Measurements from ENCODE around the gene RNF13.

The RNF13 gene

DNA sequence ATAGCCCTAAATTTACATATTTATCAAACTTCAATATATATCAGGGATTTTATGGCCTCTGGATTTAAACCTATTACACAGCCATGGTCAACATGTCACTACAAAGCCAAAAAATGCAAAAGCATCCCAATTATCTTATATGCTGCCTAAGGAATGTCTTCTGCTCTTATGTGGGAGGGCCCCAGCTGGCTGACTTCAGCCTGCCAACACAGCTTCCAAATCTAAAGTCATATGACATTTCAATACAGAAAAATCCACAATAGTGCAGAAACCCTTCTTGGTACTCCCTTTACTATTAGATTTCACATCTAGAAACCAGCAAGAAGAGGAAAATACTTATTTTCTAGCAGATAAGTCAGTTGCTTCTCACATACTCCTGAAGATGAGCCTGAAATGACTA is 151.3 kb downstream of the RNF13 start:
- TF ChIP-seq POLR2AphosphoS5 (IDR thresholded peaks at IDR 0.05; ENCODE audit: low read depth, low read length) (no peak), FOXP2 (optimal IDR thresholded peaks at IDR 0.05; ENCODE audit: borderline replicate concordance, extremely low read depth, extremely low read length, insufficient read depth) (no peak)
- TF ChIP-seq, protein P1, sequence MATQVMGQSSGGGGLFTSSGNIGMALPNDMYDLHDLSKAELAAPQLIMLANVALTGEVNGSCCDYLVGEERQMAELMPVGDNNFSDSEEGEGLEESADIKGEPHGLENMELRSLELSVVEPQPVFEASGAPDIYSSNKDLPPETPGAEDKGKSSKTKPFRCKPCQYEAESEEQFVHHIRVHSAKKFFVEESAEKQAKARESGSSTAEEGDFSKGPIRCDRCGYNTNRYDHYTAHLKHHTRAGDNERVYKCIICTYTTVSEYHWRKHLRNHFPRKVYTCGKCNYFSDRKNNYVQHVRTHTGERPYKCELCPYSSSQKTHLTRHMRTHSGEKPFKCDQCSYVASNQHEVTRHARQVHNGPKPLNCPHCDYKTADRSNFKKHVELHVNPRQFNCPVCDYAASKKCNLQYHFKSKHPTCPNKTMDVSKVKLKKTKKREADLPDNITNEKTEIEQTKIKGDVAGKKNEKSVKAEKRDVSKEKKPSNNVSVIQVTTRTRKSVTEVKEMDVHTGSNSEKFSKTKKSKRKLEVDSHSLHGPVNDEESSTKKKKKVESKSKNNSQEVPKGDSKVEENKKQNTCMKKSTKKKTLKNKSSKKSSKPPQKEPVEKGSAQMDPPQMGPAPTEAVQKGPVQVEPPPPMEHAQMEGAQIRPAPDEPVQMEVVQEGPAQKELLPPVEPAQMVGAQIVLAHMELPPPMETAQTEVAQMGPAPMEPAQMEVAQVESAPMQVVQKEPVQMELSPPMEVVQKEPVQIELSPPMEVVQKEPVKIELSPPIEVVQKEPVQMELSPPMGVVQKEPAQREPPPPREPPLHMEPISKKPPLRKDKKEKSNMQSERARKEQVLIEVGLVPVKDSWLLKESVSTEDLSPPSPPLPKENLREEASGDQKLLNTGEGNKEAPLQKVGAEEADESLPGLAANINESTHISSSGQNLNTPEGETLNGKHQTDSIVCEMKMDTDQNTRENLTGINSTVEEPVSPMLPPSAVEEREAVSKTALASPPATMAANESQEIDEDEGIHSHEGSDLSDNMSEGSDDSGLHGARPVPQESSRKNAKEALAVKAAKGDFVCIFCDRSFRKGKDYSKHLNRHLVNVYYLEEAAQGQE (IDR thresholded peaks at IDR 0.05; ENCODE audit: insufficient read depth in 1 of 2, low read depth in 2 of 2, low read length in 2 of 2) = no peak

DNA sequence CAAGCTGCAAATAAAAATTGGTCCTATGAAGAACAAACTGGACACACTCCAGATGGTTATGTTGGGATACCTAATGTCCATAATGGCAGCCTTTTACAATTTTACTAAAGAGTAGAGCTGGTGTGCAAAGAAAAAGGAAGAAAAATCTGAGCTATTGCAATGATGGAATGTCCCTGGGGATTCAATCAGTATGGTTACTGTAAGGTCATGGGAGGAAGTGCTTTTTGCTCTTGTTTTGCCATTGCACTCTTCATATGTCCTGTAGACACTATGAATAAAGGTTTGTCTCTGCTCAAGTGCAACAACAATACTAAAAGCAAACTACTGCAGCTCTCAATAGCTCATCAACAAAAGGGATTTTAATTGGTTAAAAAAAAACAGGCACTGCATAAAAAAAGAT is 152.3 kb downstream of the RNF13 start:
- TF ChIP-seq SIN3A (IDR thresholded peaks at IDR 0.05; ENCODE audit: borderline replicate concordance, insufficient read depth, low read length) = no peak
- TF ChIP-seq, protein P1 (IDR thresholded peaks at IDR 0.05; ENCODE audit: insufficient read depth in 1 of 2, low read depth in 2 of 2, low read length in 2 of 2) = no peak
- TF ChIP-seq POLR2AphosphoS5 (IDR thresholded peaks at IDR 0.05; ENCODE audit: low read depth, low read length) = no peak
- no peak for TF ChIP-seq FOXP2 (optimal IDR thresholded peaks at IDR 0.05; ENCODE audit: borderline replicate concordance, extremely low read depth, extremely low read length, insufficient read depth)
- TF ChIP-seq TAF1 (IDR thresholded peaks at IDR 0.05; ENCODE audit: borderline replicate concordance, insufficient read depth, low read length) = no peak

DNA sequence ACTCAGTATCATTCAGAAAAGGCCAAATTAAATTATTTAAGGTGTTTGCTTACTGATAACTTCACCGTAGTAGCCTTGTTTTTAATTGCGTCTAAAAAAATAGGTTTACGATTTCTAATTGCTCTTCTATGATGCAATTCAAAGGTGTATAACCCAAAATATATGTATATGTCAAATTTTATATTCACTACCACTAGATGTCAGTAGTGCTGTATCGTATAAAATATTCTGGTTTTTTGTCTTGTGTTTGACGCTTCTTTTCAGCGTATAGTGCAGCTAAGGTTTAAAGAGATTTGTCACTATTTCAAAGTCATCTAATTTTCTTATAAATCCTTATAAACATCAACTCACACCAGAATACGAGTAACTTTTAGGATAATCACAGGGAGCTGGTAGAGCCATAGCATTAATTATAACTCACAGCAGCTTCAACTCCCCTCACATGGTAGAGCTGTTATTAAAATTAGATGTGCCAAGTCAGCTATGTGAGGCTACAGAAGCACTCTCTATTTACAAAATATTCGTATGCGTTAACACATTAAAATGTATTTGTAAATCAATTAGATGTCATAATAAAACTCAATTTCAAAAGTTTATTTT is 154.2 kb downstream of the RNF13 start:
- TF ChIP-seq POLR2AphosphoS5 (IDR thresholded peaks at IDR 0.05; ENCODE audit: low read depth, low read length) (no peak), FOXP2 (optimal IDR thresholded peaks at IDR 0.05; ENCODE audit: borderline replicate concordance, extremely low read depth, extremely low read length, insufficient read depth) (no peak), SIN3A (IDR thresholded peaks at IDR 0.05; ENCODE audit: borderline replicate concordance, insufficient read depth, low read length) (no peak), TAF1 (IDR thresholded peaks at IDR 0.05; ENCODE audit: borderline replicate concordance, insufficient read depth, low read length) (no peak)
- TF ChIP-seq, protein P1 (IDR thresholded peaks at IDR 0.05; ENCODE audit: insufficient read depth in 1 of 2, low read depth in 2 of 2, low read length in 2 of 2) = no peak

DNA sequence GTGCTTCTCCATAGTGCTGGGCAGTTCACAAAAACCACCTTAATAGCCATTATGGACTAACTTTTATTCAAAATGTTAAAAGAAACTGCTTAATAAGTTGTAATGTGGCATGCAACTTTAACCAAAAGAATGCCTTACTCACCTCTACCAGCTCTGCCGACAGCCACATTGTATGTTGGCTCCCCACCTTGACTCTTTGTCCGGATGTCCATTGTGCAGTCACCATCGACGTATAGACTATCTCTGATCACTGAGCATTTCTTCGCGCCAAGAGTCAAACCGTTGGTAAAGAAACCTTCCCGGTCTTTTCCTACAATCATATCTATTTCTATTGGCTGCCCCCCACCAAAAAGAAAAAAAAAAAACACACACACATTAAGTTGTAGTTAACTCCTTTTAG is 155.2 kb downstream of the RNF13 start:
- TF ChIP-seq TAF1 (IDR thresholded peaks at IDR 0.05; ENCODE audit: borderline replicate concordance, insufficient read depth, low read length) = no peak
- no peak for TF ChIP-seq FOXP2 (optimal IDR thresholded peaks at IDR 0.05; ENCODE audit: borderline replicate concordance, extremely low read depth, extremely low read length, insufficient read depth)
- TF ChIP-seq SIN3A (IDR thresholded peaks at IDR 0.05; ENCODE audit: borderline replicate concordance, insufficient read depth, low read length) = no peak
- TF ChIP-seq POLR2AphosphoS5 (IDR thresholded peaks at IDR 0.05; ENCODE audit: low read depth, low read length) = no peak
- TF ChIP-seq, protein P1 (IDR thresholded peaks at IDR 0.05; ENCODE audit: insufficient read depth in 1 of 2, low read depth in 2 of 2, low read length in 2 of 2) = no peak
